ENCODE results near the gene TUBD1.
"Not testable (repeated sequence)": the region's sequence is repeated elsewhere in the genome, so short reads cannot be mapped to it uniquely, and the experiment has no call there.

The TUBD1 gene

DNA sequence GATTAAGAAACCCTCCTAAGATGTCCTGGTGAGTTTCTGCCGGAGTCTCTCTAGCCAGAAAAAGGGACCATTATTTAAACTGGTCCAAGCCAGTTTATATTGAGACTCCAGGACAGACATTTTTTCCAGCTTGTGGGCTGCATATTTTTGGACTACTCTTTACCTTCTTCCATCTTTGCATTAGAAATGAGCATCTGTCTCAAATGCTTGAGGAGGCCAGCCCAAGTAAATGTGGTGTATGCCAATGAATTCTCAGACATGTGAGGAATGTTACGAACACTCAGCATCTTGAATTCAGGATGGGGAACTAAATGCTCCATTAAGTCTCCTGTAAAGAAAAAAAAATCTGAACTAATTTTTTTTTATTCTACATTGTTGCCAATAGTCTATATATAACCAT is 18.4 kb downstream of the TUBD1 start:
- no peak for DNase-seq (ENCODE audit: low read depth in 2 of 2)

DNA sequence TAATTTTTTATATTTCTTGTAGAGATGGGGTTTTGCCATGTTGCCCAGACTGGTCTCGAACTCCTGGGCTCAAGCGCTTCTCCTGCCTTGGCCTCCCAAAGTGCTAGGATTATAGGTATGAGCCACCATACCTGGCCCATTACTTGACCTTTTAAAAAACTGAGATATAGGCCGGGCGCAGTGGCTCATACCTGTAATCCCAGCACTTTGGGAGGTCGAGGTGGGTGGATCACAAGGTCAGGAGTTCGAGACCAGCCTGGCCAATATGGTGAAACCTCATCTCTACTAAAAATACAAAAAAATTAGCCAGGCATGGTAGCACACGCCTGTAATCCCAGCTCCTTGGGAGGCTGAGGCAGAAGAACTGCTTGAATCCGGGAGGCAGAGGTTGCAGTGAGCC is 19.3 kb downstream of the TUBD1 start:
- not testable (repeated sequence) for DNase-seq (ENCODE audit: low read depth in 2 of 2)

GRCh38 chr17:59872351-59872750 is 20.4 kb downstream of the TUBD1 start:
- no peak for DNase-seq (ENCODE audit: low read depth in 2 of 2)

DNA sequence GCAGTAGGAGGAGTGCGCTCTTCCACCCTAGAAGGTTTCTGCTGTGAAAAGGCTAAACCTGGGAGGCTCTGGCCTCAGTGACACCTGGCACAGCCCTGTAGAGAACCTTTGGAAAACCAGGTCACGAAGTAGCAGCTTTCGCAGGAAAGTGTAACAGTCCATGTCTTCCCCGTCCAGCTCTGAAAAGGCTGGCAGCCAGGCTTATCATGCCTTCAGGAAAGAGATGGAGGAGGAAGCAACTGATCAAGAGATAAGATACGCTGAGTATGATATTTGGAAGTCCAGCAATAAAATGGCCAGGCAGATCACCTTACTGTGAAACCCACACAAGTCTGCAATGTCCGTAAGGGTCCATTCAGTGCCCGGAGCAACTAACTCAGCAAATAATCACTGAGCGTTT is 22.3 kb downstream of the TUBD1 start:
- no peak for DNase-seq (ENCODE audit: low read depth in 2 of 2)

- no peak for DNase-seq (ENCODE audit: low read depth in 2 of 2)
Observed at GRCh38 chr17:59869941-59870218, 22.9 kb downstream of the TUBD1 start.

DNA sequence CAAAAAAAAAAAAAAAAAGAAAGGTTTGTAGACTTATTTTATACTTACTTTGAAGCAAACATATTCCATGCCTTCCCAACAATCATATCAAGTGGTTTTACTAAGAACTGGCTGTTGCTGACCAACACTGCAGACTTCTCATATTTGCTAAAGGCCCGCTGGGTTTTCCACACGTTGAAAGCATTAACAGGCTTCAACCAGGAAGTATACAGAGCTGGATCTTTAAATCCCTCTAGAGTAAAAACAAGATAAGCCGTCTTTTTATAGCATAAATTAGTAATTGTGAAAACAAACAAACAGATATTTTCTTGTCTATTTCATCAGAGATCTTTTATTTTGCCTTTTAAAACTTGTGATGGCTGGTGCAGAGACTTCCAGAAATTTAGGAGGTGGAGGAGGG is 29.1 kb downstream of the TUBD1 start:
- no peak for DNase-seq (ENCODE audit: low read depth in 2 of 2)

DNA sequence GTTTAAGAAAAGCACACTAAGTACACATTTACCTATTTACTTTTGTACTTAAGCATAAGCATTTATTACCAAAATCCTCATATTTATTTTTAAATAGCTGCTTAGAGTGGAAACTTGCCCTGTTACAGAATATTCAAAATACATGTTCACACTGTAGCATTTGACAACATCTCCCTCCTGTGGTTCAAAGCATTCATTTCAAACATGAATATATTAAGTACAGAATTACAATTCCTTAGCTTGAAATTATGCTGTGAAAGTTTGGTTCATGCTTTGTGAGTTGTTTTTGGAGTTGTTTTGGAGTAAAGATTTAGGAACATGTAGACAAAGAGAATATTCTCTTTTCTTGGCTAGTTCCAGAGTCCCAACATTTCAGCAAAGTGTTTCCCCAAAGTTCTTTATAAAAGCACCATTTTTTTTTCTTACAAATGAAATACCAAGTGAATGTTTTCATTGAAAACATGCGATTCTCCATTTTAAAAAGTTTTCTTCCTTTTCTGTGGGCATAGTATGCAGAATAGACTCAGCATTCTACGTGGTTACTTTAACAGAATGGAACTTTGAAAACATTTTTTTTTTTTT is 33.2 kb downstream of the TUBD1 start:
- DNase-seq (ENCODE audit: low read depth in 2 of 2): no peak

GRCh38 chr17:59858932-59859331 is 33.8 kb downstream of the TUBD1 start:
- DNase-seq (ENCODE audit: low read depth in 2 of 2): no peak

DNA sequence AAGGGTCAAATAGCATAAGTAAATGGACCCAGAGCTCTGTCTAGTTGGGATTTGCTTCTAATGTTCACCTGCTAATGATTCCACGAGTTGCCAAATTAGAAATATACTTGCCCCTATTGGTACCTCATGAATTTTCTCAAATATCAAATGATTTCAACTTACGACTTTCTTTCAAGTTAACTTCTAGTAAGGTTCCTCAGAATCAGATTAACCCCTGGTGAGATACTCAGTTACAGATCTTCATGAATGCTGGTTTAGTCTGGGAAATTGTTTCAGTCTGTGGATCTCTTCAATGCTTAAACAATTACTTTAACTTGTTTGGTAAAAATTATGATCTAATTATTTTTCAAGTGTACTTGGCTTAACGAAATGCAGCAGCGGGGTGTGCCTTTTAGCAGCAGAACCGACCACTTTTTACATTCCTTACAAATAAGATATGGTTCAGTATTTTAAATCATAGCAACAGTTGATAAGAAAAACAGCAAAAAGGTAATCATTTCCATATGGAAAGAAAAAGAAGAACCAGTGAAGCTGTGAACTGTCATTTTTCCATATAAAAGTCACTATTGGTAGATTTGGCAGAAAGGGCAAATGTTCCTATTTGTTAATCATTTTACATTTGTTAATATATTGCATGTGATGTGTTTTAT is 34.5 kb downstream of the TUBD1 start:
- no peak for DNase-seq (ENCODE audit: low read depth in 2 of 2)

- DNase-seq (ENCODE audit: low read depth in 2 of 2): no peak
Observed at GRCh38 chr17:59856859-59857794, 35.6 kb downstream of the TUBD1 start.

GRCh38 chr17:59853919-59854729 is 38.6 kb downstream of the TUBD1 start:
- DNase-seq (ENCODE audit: low read depth in 2 of 2): not testable (repeated sequence)

GRCh38 chr17:59853168-59853918 is 39.4 kb downstream of the TUBD1 start:
- DNase-seq (ENCODE audit: low read depth in 2 of 2): no peak

DNA sequence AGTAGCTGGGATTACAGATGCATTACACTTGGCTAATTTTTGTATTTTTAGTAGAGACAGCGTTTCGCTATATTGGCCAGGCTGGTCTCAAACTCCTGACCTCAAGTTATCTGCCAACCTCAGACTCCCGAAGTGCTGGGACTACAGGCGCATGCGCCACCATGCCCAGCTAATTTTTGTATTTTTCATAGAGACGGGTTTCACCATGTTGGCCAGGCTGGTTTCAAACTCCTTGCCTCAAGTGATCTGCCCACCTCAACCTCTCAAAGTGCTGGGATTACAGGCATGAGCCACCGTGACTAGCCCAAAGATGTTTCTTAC is 39.9 kb downstream of the TUBD1 start:
- not testable (repeated sequence) for DNase-seq (ENCODE audit: low read depth in 2 of 2)

DNA sequence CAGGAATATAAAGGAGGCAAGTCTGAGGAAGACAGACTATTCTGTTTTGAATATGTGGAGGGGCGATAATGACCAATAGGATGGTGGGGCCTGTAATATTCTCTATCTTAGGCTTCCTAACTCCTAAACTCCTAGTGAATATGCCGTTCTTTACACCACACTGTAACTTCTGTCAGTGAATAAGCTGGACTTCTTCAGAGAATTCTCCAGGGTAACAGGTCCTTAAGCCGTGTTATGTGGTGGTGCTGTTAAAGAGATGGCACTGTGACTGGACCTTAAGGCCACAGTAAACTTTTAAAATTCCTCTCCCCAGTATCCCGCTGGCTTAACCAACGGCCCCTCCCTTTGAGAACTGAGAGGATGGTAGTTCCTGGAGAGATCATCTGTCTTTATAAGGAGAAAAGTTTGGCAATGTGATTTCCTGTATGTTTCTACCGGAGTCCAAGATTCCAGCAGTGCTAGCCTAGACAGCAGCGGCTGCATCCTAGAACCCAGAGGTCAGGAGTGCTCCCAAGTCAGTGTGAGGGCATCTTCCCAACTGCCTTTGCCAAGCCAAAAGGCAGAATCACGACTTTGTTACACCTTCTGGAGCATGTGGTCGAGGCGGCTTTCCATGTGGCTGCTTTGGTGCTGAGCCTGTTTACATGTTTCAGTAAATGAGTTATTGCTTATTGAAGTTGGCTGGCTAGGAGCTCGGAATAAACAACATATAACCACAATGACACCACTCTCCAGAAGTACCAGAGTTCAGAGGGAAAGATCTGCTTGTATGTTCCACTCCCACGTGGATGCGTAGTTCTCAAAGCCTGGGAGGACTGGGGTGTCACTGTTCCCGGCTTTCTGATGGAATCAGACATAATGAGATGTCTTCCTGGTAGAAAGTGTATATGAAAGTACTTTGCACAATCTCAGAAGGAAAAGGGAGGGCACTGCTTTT is 41.0 kb downstream of the TUBD1 start:
- no peak for DNase-seq (ENCODE audit: low read depth in 2 of 2)

GRCh38 chr17:59850311-59850710 is 42.4 kb downstream of the TUBD1 start:
- not testable (repeated sequence) for DNase-seq (ENCODE audit: low read depth in 2 of 2)

- no peak for DNase-seq (ENCODE audit: low read depth in 2 of 2)
Observed at GRCh38 chr17:59848778-59849177, 44.0 kb downstream of the TUBD1 start.

DNA sequence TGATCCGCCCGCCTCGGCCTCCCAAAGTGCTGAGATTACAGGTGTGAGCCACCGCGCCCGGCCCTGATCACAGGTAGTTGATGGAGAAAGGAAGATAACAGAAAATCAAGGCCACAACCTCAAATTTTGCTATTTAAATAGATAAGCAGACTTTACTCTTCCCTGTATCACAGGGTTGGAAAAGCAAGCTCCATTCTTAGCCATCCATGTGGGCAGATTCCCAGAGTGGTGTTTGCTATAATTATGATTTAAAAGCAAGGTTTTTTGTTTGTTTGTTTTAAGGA is 44.4 kb downstream of the TUBD1 start:
- no peak for DNase-seq (ENCODE audit: low read depth in 2 of 2)

DNA sequence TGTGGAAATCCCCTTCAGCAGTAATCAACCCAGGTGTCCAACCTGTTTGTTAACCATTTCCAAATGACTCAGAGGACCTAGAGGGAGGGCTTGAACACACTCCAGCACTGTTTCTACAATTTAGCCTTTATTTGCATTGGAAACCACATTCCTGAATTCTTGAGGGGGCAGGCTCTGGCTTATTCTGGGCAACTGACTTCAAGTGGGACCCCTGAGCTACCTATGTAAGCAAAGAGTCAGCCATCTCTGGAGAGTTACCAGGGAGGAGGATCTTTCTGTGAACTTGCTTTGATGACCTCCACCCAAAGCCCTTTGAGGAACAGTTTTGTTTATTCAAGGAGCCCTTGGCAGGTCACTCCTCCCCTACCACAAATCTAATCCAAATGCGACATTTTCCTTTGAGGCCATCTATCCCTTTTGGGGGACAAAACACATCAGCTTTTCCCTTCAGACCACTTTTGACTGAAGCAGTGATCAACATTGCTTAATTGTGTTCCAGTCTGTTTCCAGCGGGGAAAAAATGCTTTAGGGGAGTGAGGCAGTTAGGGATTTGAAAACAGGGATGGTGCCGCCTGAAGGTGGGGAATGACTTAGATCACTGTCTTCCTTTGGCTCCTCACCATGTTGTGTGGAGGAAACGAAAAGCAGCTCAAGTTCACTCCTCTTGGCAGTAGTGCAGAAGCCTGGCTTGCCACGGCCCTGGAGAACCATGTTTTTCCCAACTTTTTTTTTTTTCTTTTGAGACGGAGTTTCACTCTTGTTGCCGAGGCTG is 46.2 kb downstream of the TUBD1 start:
- no peak for DNase-seq (ENCODE audit: low read depth in 2 of 2)

- DNase-seq (ENCODE audit: low read depth in 2 of 2): no peak
Observed at GRCh38 chr17:59845595-59846393, 46.9 kb downstream of the TUBD1 start.

Measured in stimulated activated CD8-positive, alpha-beta memory T cell treated with anti-CD3 and anti-CD28 coated beads, Interleukin-2, amount 100 ng/mL, for 48 hours (primary cell).